H9 (cell line): ENCODE data around the gene GOLGA3. TPM values are rescaled to one million over a fixed set of nuclear protein-coding genes. Genes with fewer than 3 reads are reported as not detected.

Experiments used
- DNase-seq: peaks from one replicate; pipeline ENCODE4 v3.0.0-alpha.2; 2017
- H2AFZ ChIP-seq: one replicate; pipeline ENCODE4 v1.6.1; 2013; ENCODE audit warnings: mild to moderate bottlenecking, low read length, control low read depth, moderate library complexity
- H2AK5ac ChIP-seq: 2 replicates; pipeline ENCODE4 v1.6.1; 2013; ENCODE audit warnings: low read length, control low read depth, mixed read lengths; ENCODE audit not compliant: insufficient read length
- H2BK120ac ChIP-seq: one replicate; pipeline ENCODE4 v1.6.1; 2013; ENCODE audit warnings: low read depth, mild to moderate bottlenecking, low read length, control low read depth, inconsistent platforms; ENCODE audit not compliant: poor library complexity, severe bottlenecking
- H2BK12ac ChIP-seq: 2 replicates; pipeline ENCODE4 v1.6.1; 2013; ENCODE audit warnings: low read length, control low read depth, mixed read lengths, low read depth; ENCODE audit not compliant: insufficient read length
- H2BK15ac ChIP-seq: 2 replicates; pipeline ENCODE4 v1.6.1; 2013; ENCODE audit warnings: low read depth, low read length, control low read depth
- H2BK20ac ChIP-seq: one replicate; pipeline ENCODE4 v1.6.1; 2013; ENCODE audit warnings: low read depth, mild to moderate bottlenecking, low read length, control low read depth, inconsistent platforms; ENCODE audit not compliant: poor library complexity, severe bottlenecking
- H2BK5ac ChIP-seq: 2 replicates; pipeline ENCODE4 v1.6.1; 2013; ENCODE audit warnings: low read length, control low read depth, mixed read lengths; ENCODE audit not compliant: insufficient read length
- H3K14ac ChIP-seq: 2 replicates; pipeline ENCODE4 v1.6.1; 2013; ENCODE audit warnings: low read length, control low read depth; ENCODE audit not compliant: insufficient read depth
- H3K18ac ChIP-seq: 2 replicates; pipeline ENCODE4 v1.6.1; 2013; ENCODE audit warnings: low read depth, mild to moderate bottlenecking, mixed read lengths, low read length, control low read depth; ENCODE audit not compliant: insufficient read length
- H3K23ac ChIP-seq: 2 replicates; pipeline ENCODE4 v1.6.1; 2013; ENCODE audit warnings: low read length, control low read depth, mixed read lengths, low read depth; ENCODE audit not compliant: insufficient read length
- H3K23me2 ChIP-seq: 2 replicates; pipeline ENCODE4 v1.6.1; 2013; ENCODE audit warnings: low read depth, mild to moderate bottlenecking, mixed read lengths, low read length, control low read depth; ENCODE audit not compliant: insufficient read length, poor library complexity, severe bottlenecking
- H3K27ac ChIP-seq: 2 replicates; pipeline ENCODE4 v1.5.1; 2013; ENCODE audit warnings: low read length, control low read depth, mixed read lengths, low read depth; ENCODE audit not compliant: insufficient read length
- H3K27me3 ChIP-seq: 2 replicates; pipeline ENCODE4 v1.6.1; 2013; ENCODE audit warnings: low read length, control low read depth, inconsistent platforms; ENCODE audit not compliant: insufficient read depth
- H3K4ac ChIP-seq: 2 replicates; pipeline ENCODE4 v1.6.1; 2013; ENCODE audit warnings: low read depth, mild to moderate bottlenecking, control low read depth, inconsistent platforms, low read length, moderate library complexity
- H3K4me1 ChIP-seq: 2 replicates; pipeline ENCODE4 v1.6.1; 2013; ENCODE audit warnings: low read length, control low read depth, inconsistent platforms; ENCODE audit not compliant: insufficient read depth
- H3K4me2 ChIP-seq: 2 replicates; pipeline ENCODE4 v1.6.1; 2013; ENCODE audit warnings: low read length, control low read depth, mixed read lengths; ENCODE audit not compliant: insufficient read length, insufficient read depth
- H3K56ac ChIP-seq: 2 replicates; pipeline ENCODE4 v1.6.1; 2013; ENCODE audit warnings: low read depth, mild to moderate bottlenecking, mixed read lengths, low read length, control low read depth; ENCODE audit not compliant: insufficient read length
- H3K79me1 ChIP-seq: 2 replicates; pipeline ENCODE4 v1.6.1; 2013; ENCODE audit warnings: low read depth, mild to moderate bottlenecking, moderate library complexity, low read length, control low read depth, inconsistent platforms; ENCODE audit not compliant: insufficient read depth, poor library complexity, severe bottlenecking
- H3K79me2 ChIP-seq: 2 replicates; pipeline ENCODE4 v1.6.1; 2013; ENCODE audit warnings: low read length, control low read depth, inconsistent platforms; ENCODE audit not compliant: insufficient read depth
- H3K9ac ChIP-seq: 2 replicates; pipeline ENCODE4 v1.6.1; 2013; ENCODE audit warnings: low read length, control low read depth, mixed read lengths; ENCODE audit not compliant: insufficient read length; ENCODE audit errors: extremely low read depth
- H3K9me3 ChIP-seq: one replicate; pipeline ENCODE4 v1.6.1; 2013; ENCODE audit warnings: low read depth, low read length, inconsistent platforms; ENCODE audit not compliant: control insufficient read depth
- H3T11ph ChIP-seq: one replicate; pipeline ENCODE4 v1.6.1; 2013; ENCODE audit warnings: mild to moderate bottlenecking, low read length, control low read depth, inconsistent platforms
- H4K20me1 ChIP-seq: one replicate; pipeline ENCODE4 v1.6.1; 2013; ENCODE audit not compliant: control insufficient read depth, insufficient read length, insufficient read depth
- H4K5ac ChIP-seq: 2 replicates; pipeline ENCODE4 v1.6.1; 2013; ENCODE audit warnings: low read depth, mild to moderate bottlenecking, mixed read lengths, low read length, control low read depth; ENCODE audit not compliant: insufficient read length
- H4K8ac ChIP-seq: replicated peaks from 2 replicates; pipeline ENCODE4 v1.6.1; 2013; ENCODE audit warnings: low read length, control low read depth, mixed read lengths, low read depth; ENCODE audit not compliant: insufficient read length
- H4K91ac ChIP-seq: 2 replicates; pipeline ENCODE4 v1.6.1; 2013; ENCODE audit warnings: low read depth, mild to moderate bottlenecking, moderate library complexity, mixed read lengths, low read length, control low read depth; ENCODE audit not compliant: insufficient read length
- H3K27ac Mint-ChIP-seq, 3 experiments: 2 replicates in 2 of 3; 3 replicates in 1 of 3; pipeline ENCODE4 v1.8.0; 2020 to 2021; ENCODE audit warnings: mixed read lengths in 3 of 3, mild to moderate bottlenecking in 1 of 3, moderate library complexity in 1 of 3
- H3K27me3 Mint-ChIP-seq: 2 replicates; pipeline ENCODE4 v1.8.0; 2021; ENCODE audit warnings: low read depth, mild to moderate bottlenecking, moderate library complexity, mixed read lengths
- H3K36me3 Mint-ChIP-seq, 3 experiments: 2 replicates in 2 of 3; 3 replicates in 1 of 3; pipeline ENCODE4 v1.8.0; 2020 to 2021; ENCODE audit warnings: low read depth in 3 of 3, mixed read lengths in 3 of 3; ENCODE audit not compliant: insufficient read depth in 1 of 3
- H3K4me1 Mint-ChIP-seq, 2 experiments: 2 replicates each; pipeline ENCODE4 v1.8.0; 2020; ENCODE audit warnings: mixed read lengths in 2 of 2
- H3K4me3 Mint-ChIP-seq, 2 experiments: 2 replicates in 1 of 2; 3 replicates in 1 of 2; pipeline ENCODE4 v1.8.0; 2020 to 2021; ENCODE audit warnings: mild to moderate bottlenecking in 2 of 2, mixed read lengths in 2 of 2, moderate library complexity in 1 of 2
- H3K9me3 Mint-ChIP-seq, 2 experiments: 2 replicates in 1 of 2; 3 replicates in 1 of 2; pipeline ENCODE4 v1.8.0; 2020; ENCODE audit warnings: mild to moderate bottlenecking in 2 of 2, mixed read lengths in 2 of 2, moderate library complexity in 1 of 2
- CTCF ChIP-seq: fragments of 200-600 bp; sonication (generic); conservative IDR thresholded peaks from 3 replicates; pipeline ENCODE4 v1.8.0; 2021; ENCODE audit warnings: antibody characterized with exemption, mild to moderate bottlenecking
- WGBS: extraction: QIAGEN DNeasy Blood & Tissue Kit; methylation state at CpG from one replicate; pipeline ENCODE4 v1.1.7; 2013; ENCODE audit warnings: missing lambda C conversion rate, low lambda C conversion rate, mixed read lengths; ENCODE audit not compliant: insufficient read length; ENCODE audit errors: extremely low coverage; 5-methylcytosine and 5-hydroxymethylcytosine counted together
- total RNA-seq: library from RNA; stranded (reverse); gene quantifications from 2 replicates; pipeline ENCODE4 v1.2.1, GENCODE V29; 2021

The GOLGA3 gene
- total RNA-seq, 1 experiment from 2014 or later: 40.1 TPM

GRCh38 chr12:132787877-132788276, 40.8 kb downstream of the GOLGA3 start:
- WGBS: no CpG with 5 or more reads among the region's 15 CpGs
- Histone ChIP-seq H2BK20ac (no peak overlapping the region), H3K79me2 (no peaks in the 10 kb centered on the region), H3K23ac (no peak overlapping the region), H4K5ac (no peak overlapping the region), H3K9me3 (no peaks in the 10 kb centered on the region), H3K27me3 (no peaks in the 10 kb centered on the region), H2AK5ac (no peak overlapping the region), H3K18ac (no peak overlapping the region), H2AFZ (no peak overlapping the region), H4K8ac (no peak overlapping the region), H3T11ph (no peak overlapping the region), H3K4me2 (no peak overlapping the region), H2BK120ac (no peak overlapping the region), H3K14ac (no peak overlapping the region; the same call in 1 of the 2 replicates), H3K4me1 (no peaks in the 10 kb centered on the region), H3K79me1 (no peaks in the 10 kb centered on the region), H3K56ac (no peak overlapping the region), H2BK15ac (no peak overlapping the region), H2BK5ac (no peak overlapping the region), H3K9ac (no peak overlapping the region), H3K4ac (no peak overlapping the region), H3K23me2 (no peaks in the 10 kb centered on the region), H3K27ac (no peak overlapping the region), H2BK12ac (no peak overlapping the region), H4K91ac (no peak overlapping the region), H4K20me1 (peaks cover 2% of the 10 kb centered on the region)
- Mint-ChIP-seq H3K36me3 (peaks cover 47 to 81% (median 64%) of the 10 kb centered on the region in 3 experiments), H3K4me1 (no peaks in the 10 kb centered on the region), H3K4me3 (no peak overlapping the region), H3K9me3 (peaks cover 0 to 2% of the 10 kb centered on the region in 2 experiments; a peak in 1 of 5 replicates), H3K27ac (peak overlapping the region in 2 of 3 experiments; percentile 71 to 79; a peak in 2 of 7 replicates), H3K27me3 (no peaks in the 10 kb centered on the region; the same call in 1 of the 2 replicates)
- DNase-seq: no peak
- TF ChIP-seq CTCF: no peak
